Spleen (tissue), 11 donors: ENCODE results near the gene SLC6A20. TPM values are rescaled to one million over a fixed set of nuclear protein-coding genes. Genes with fewer than 3 reads are reported as not detected.

Source experiments
- DNase-seq: peaks from one replicate; pipeline ENCODE4 v3.0.0-alpha.2; 2020
- H3K27ac ChIP-seq, 8 donors: fragments of 200-600 bp; sonication (generic) in 7 of 8; 1 replicate in 4 of 8; 2 replicates in 4 of 8; pipeline versions ENCODE4 v1.5.0 to v1.8.0; 2016 to 2021; ENCODE audit warnings: inconsistent platforms in 4 of 8, mild to moderate bottlenecking in 4 of 8, moderate library complexity in 1 of 8
- H3K27me3 ChIP-seq, 7 donors: fragments of 200-600 bp; sonication (generic) in 6 of 7; replicated peaks in 1 of 7; 1 replicate in 4 of 7; 2 replicates in 3 of 7; pipeline versions ENCODE4 v1.5.0 to v1.8.0; 2016 to 2021; ENCODE audit warnings: inconsistent platforms in 3 of 7, mild to moderate bottlenecking in 1 of 7
- H3K36me3 ChIP-seq, 6 donors: fragments of 200-600 bp; sonication (generic) in 5 of 6; 1 replicate in 4 of 6; 2 replicates in 2 of 6; pipeline versions ENCODE4 v1.5.0 to v1.8.0; 2016 to 2021; ENCODE audit warnings: inconsistent platforms in 2 of 6
- H3K4me1 ChIP-seq, 6 donors: fragments of 200-600 bp; sonication (generic) in 5 of 6; 1 replicate in 3 of 6; 2 replicates in 3 of 6; pipeline versions ENCODE4 v1.5.0 to v1.8.0; 2016 to 2021; ENCODE audit warnings: inconsistent platforms in 3 of 6
- H3K4me3 ChIP-seq, 8 donors: fragments of 200-600 bp; sonication (generic) in 7 of 8; 1 replicate in 4 of 8; 2 replicates in 4 of 8; pipeline versions ENCODE4 v1.5.0 to v1.8.0; 2016 to 2021; ENCODE audit warnings: inconsistent platforms in 4 of 8, mild to moderate bottlenecking in 4 of 8, moderate library complexity in 2 of 8
- H3K9me3 ChIP-seq, 8 donors: fragments of 200-600 bp; sonication (generic) in 7 of 8; 1 replicate in 4 of 8; 2 replicates in 4 of 8; pipeline versions ENCODE4 v1.5.0 to v1.8.0; 2016 to 2021; ENCODE audit warnings: inconsistent platforms in 4 of 8
- POLR2A ChIP-seq, 3 donors: fragments of 450-650 bp; IDR thresholded peaks; one replicate each; pipeline ENCODE4 v1.5.1; 2017; ENCODE audit warnings: antibody characterized with exemption in 3 of 3, mild to moderate bottlenecking in 1 of 3
- POLR2AphosphoS5 ChIP-seq, 3 donors: sonication (generic); formaldehyde crosslinking; IDR thresholded peaks; one replicate each; pipeline ENCODE4 v1.5.1; 2017; ENCODE audit warnings: antibody characterized with exemption in 3 of 3
- WGBS, 5 donors: extraction: QIAGEN DNeasy Blood & Tissue Kit in 3 of 5; methylation state at CpG; one replicate each; pipeline versions ENCODE4 v1.1.5 to v1.1.7; 2013 to 2018; 5-methylcytosine and 5-hydroxymethylcytosine counted together
- intact Hi-C: fragments of 100-400 bp; cut with DNase I; formaldehyde crosslinking; loops from one replicate; pipeline ENCODE4 v1.15.0; 2023; ENCODE audit warnings: low total_unique reads
- polyA plus RNA-seq, 3 donors: library from polyadenylated mRNA; stranded (reverse); fragments of 200-250 nt; gene quantifications; one replicate each; pipeline ENCODE4 v1.2.1, GENCODE V29; 2013
- total RNA-seq, 7 donors: library from RNA; depleted of rRNA in 3 of 7; stranded (reverse); fragments of >200 nt in 3 of 7; fragmentation: NEBNext Ultra II Directional in 4 of 7; extraction: Animal tissue kit (Norgen Biotek cat#: 25700) in 4 of 7; gene quantifications; one replicate each; pipeline versions ENCODE4 v1.1.0 to v1.2.1, GENCODE V29; 2016 to 2021
- TF ChIP-seq, protein P1 (sequence below), 11 experiments: fragments of 200-600 bp in 7 of 11; fragments of 450-650 bp in 4 of 11; sonication (generic) in 4 of 11; IDR thresholded peaks in 8 of 11; conservative IDR thresholded peaks in 3 of 11; 1 replicate in 7 of 11; 2 replicates in 4 of 11; pipeline versions ENCODE4 v1.4.0 to v1.8.0; 2016 to 2021; ENCODE audit warnings: antibody characterized with exemption in 11 of 11, inconsistent platforms in 4 of 11, mild to moderate bottlenecking in 1 of 11
- donor health status: healthy with polysubstance abuse.
- donor health status: DM: no; HTN: no; CAD: no; lungs with moderate emphysema.
- donor health status: DM: no; HTN: no; CAD: no.
- donor health status: Bipolar disorder and iron deficiency.
- donor health status: healthy.
- donor health status: DM: no; HTN: no; CAD: no.
- donor health status: DM: yes; HTN: yes; CAD: no.

The SLC6A20 gene
- total and polyA plus RNA-seq, 10 donors = 0.02 to 0.49 (median 0.32) TPM; not detected in 3

DNA sequence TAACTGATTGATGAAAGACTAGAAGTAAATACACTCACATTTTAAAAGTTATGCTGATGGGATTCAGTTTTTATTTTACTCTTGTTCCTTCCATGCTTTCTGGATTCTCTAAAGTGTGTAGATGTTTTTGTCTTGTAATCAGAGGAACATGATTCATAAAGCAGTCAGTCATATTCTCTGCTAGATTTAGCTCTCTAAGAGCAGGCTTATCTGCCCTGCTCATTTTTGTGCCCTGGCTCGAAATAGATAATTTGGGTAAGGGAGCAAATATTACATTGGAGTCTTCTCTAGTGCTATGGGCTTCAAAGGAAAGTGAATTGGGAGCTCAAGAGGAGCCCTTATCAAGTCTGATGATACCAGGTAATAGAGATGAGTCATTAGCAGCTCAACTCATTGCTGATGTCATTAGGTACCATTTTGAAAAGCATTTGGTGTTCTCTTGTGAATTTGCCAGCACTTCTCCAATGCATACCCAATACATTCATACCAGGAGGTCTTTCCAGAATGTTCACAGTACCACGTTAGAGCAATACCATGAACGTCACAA, 79.5 kb downstream of the SLC6A20 start:
- Histone ChIP-seq H3K9me3 (no peaks in the 10 kb centered on the region), H3K4me3 (no peak overlapping the region), H3K27me3 (no peaks in the 10 kb centered on the region), H3K36me3 (peaks cover 0 to 98% (median 43%) of the 10 kb centered on the region in 6 donors), H3K4me1 (peaks cover 0 to 4% (median 0%) of the 10 kb centered on the region in 6 donors), H3K27ac (no peak overlapping the region)
- no peak for DNase-seq
- TF ChIP-seq POLR2AphosphoS5 (IDR thresholded peaks at IDR 0.05) = no peak
- TF ChIP-seq, protein P1, sequence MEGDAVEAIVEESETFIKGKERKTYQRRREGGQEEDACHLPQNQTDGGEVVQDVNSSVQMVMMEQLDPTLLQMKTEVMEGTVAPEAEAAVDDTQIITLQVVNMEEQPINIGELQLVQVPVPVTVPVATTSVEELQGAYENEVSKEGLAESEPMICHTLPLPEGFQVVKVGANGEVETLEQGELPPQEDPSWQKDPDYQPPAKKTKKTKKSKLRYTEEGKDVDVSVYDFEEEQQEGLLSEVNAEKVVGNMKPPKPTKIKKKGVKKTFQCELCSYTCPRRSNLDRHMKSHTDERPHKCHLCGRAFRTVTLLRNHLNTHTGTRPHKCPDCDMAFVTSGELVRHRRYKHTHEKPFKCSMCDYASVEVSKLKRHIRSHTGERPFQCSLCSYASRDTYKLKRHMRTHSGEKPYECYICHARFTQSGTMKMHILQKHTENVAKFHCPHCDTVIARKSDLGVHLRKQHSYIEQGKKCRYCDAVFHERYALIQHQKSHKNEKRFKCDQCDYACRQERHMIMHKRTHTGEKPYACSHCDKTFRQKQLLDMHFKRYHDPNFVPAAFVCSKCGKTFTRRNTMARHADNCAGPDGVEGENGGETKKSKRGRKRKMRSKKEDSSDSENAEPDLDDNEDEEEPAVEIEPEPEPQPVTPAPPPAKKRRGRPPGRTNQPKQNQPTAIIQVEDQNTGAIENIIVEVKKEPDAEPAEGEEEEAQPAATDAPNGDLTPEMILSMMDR (IDR thresholded peaks at IDR 0.05 in 8 of 11, conservative IDR thresholded peaks at IDR 0.05 in 3 of 11) = no peak
- no peak for TF ChIP-seq POLR2A (IDR thresholded peaks at IDR 0.05)
- 87 to 94% (median 91%) methylated on average over 3 of the region's 3 CpGs for WGBS, 5 donors
- intact Hi-C loops = no loop called here

DNA sequence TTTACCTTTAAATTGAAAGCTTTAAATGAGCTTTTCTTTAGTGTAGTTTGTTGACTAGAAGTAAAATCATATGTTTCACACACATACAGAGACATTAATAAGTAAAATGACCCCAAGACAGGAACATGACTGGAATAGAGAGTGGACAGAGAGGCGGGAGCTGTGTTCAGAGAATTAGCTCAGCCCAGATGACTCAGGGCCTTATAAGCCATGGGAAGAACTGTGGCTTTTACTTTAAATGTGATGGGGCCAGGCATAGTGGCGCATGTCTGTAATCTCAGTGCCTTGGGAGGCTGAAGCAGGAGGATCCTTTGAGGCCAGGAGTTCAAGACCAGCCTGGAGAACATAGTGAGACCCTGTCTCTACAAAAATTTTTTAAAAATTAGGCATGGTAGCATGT, 80.4 kb downstream of the SLC6A20 start:
- H3K4me3 ChIP-seq = no peak overlapping the region
- peaks cover 0 to 4% (median 0%) of the 10 kb centered on the region in 6 donors for H3K4me1 ChIP-seq
- intact Hi-C loops = no loop called here
- WGBS, 5 donors = 71 to 99% (median 90%) methylated on average over 2 of the region's 2 CpGs
- H3K27me3 ChIP-seq = no peaks in the 10 kb centered on the region
- H3K9me3 ChIP-seq = no peaks in the 10 kb centered on the region
- no peak overlapping the region for H3K27ac ChIP-seq
- no peak for DNase-seq
- TF ChIP-seq POLR2A (IDR thresholded peaks at IDR 0.05) (no peak), POLR2AphosphoS5 (IDR thresholded peaks at IDR 0.05) (no peak)
- TF ChIP-seq, protein P1 (IDR thresholded peaks at IDR 0.05 in 8 of 11, conservative IDR thresholded peaks at IDR 0.05 in 3 of 11) = no peak
- H3K36me3 ChIP-seq = peaks cover 0 to 98% (median 47%) of the 10 kb centered on the region in 6 donors

DNA sequence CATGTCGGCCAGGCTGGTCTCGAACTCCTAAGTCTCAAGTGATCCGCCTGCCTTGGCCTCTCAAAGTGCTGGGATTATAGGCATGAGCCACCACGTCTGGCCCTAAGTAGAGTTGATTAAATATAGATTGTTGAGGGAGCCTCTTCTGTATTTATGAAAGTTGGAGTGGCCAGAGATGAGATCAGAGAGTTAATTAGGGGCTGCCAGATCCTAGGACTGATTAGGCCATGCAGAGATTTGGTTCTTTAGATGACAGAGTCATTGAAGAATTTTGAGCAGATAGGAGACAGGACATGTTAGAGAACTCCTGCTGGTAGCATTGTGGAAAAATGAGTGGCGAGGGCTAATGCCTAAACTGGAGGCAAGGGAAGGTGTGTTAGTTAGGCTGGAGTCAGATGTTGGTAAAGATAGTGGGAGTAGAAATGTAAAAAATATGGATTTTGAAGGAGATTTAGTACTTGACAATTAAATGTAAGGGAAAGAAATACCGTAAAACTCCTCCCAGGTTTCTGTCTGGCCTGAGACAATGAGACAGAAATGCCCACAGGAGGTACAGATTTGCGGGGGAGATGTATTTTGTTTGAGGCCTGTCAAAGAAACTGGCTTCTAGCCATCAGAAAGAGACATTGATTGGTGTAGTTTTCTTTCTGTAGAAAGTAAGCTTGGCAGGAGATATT, 83.8 kb downstream of the SLC6A20 start:
- no peak for DNase-seq
- TF ChIP-seq, protein P1 (IDR thresholded peaks at IDR 0.05 in 8 of 11, conservative IDR thresholded peaks at IDR 0.05 in 3 of 11) = no peak
- no peaks in the 10 kb centered on the region for H3K27me3 ChIP-seq
- no peaks in the 10 kb centered on the region for H3K9me3 ChIP-seq
- intact Hi-C loops = no loop called here
- H3K27ac ChIP-seq = no peak overlapping the region
- WGBS, 5 donors = 90 to 94% (median 94%) methylated on average over 7 of the region's 7 CpGs
- H3K4me1 ChIP-seq = no peaks in the 10 kb centered on the region
- H3K4me3 ChIP-seq = no peak overlapping the region
- peaks cover 0 to 100% (median 65%) of the 10 kb centered on the region in 6 donors for H3K36me3 ChIP-seq

DNA sequence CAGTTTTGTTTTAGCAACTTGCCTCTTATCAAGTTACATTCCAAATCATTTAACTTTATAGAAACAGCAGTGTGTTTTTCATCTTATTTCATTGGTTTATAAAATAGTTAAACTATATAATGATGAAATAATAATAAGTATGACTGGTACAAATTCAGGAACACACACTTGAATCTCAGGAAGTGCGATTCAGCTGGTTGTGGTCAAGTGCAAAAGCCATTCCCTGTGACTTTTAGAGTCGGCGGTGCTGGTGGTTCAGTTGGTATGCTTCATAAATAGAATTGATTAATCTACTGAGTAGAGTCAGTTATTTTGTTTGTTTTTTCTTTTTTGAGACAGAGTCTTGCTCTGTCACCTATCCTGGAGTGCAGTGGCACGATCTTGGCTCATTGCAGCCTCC, 84.4 kb downstream of the SLC6A20 start:
- Histone ChIP-seq H3K4me1 (no peaks in the 10 kb centered on the region), H3K4me3 (no peak overlapping the region), H3K27me3 (no peaks in the 10 kb centered on the region), H3K27ac (no peak overlapping the region), H3K36me3 (peaks cover 0 to 100% (median 67%) of the 10 kb centered on the region in 6 donors), H3K9me3 (no peaks in the 10 kb centered on the region)
- TF ChIP-seq POLR2AphosphoS5 (IDR thresholded peaks at IDR 0.05) = no peak
- TF ChIP-seq, protein P1 (IDR thresholded peaks at IDR 0.05 in 8 of 11, conservative IDR thresholded peaks at IDR 0.05 in 3 of 11) = no peak
- no peak for TF ChIP-seq POLR2A (IDR thresholded peaks at IDR 0.05)
- WGBS, 5 donors = 52 to 80% (median 61%) methylated on average over 4 of the region's 4 CpGs
- DNase-seq = no peak
- intact Hi-C loops = no loop called here
